ENCODE results near the gene TMA7B.

Gene TMA7B

GRCh38 chr22:39959640-39960447 lies at the start of gene TMA7B:
TSS of gene TMA7B (plus strand) at chr22:39960397. CDS start at chr22:39964375, 3,978 bp downstream.
- TF ChIP-seq CTCF (IDR thresholded peaks at IDR 0.05): no peak

- TF ChIP-seq CTCF (IDR thresholded peaks at IDR 0.05): no peak
Measured at GRCh38 chr22:39910876-39911613, 49.2 kb upstream of the TMA7B start.

GRCh38 chr22:39913321-39913720 lies 46.9 kb upstream of the TMA7B start:
- no peak for TF ChIP-seq CTCF (IDR thresholded peaks at IDR 0.05)

GRCh38 chr22:39913886-39914285 lies 46.3 kb upstream of the TMA7B start:
- TF ChIP-seq CTCF (IDR thresholded peaks at IDR 0.05): no peak

- no peak for TF ChIP-seq CTCF (IDR thresholded peaks at IDR 0.05)
Measured at GRCh38 chr22:39914584-39914983, 45.6 kb upstream of the TMA7B start.

- no peak for TF ChIP-seq CTCF (IDR thresholded peaks at IDR 0.05)
Measured at GRCh38 chr22:39915295-39915726, 44.9 kb upstream of the TMA7B start.

- TF ChIP-seq CTCF (IDR thresholded peaks at IDR 0.05): no peak
Measured at GRCh38 chr22:39916496-39916895, 43.7 kb upstream of the TMA7B start.
